Right atrium auricular region (tissue), 2 donors: ENCODE results near the gene CNIH1. TPM values are rescaled to one million over a fixed set of nuclear protein-coding genes. Genes with fewer than 3 reads are reported as not detected.

Experiments used
- DNase-seq: peaks from one replicate; pipeline ENCODE4 v3.0.0-alpha.2; 2019; ENCODE audit warnings: low spot score
- H3K27ac ChIP-seq, 2 donors: fragments of 200-600 bp; sonication (generic); 1 replicate in 1 of 2; 2 replicates in 1 of 2; pipeline ENCODE4 v1.5.1; 2016 to 2019
- H3K27me3 ChIP-seq, 2 donors: fragments of 200-600 bp; sonication (generic); one replicate each; pipeline versions ENCODE4 v1.5.1 to v1.6.0; 2017 to 2019
- H3K36me3 ChIP-seq: fragments of 200-600 bp; sonication (generic); one replicate; pipeline ENCODE4 v1.5.1; 2016
- H3K4me1 ChIP-seq, 2 donors: fragments of 200-600 bp; sonication (generic); one replicate each; pipeline versions ENCODE4 v1.5.1 to v1.6.0; 2017 to 2019
- H3K4me3 ChIP-seq, 2 donors: fragments of 200-600 bp; sonication (generic); 1 replicate in 1 of 2; 2 replicates in 1 of 2; pipeline ENCODE4 v1.5.1; 2017 to 2019; ENCODE audit warnings: mild to moderate bottlenecking in 1 of 2, moderate library complexity in 1 of 2
- H3K9me3 ChIP-seq, 2 donors: fragments of 200-600 bp; sonication (generic); one replicate each; pipeline ENCODE4 v1.5.1; 2019
- CTCF ChIP-seq, 2 donors: fragments of 200-600 bp; sonication (generic); IDR thresholded peaks; one replicate each; pipeline ENCODE4 v1.5.1; 2019; ENCODE audit warnings: antibody characterized with exemption in 2 of 2
- total RNA-seq, 2 donors: library from RNA; depleted of rRNA; stranded (reverse); fragments of >200 nt; gene quantifications; one replicate each; pipeline ENCODE4 v1.1.0, GENCODE V29; 2016

The CNIH1 gene
- total RNA-seq, 2 donors from 2014 or later, result 132 to 134 TPM

- Histone ChIP-seq H3K9me3 (no peaks in the 10 kb centered on the region), H3K27ac (no peak overlapping the region), H3K4me1 (peaks cover 0 to 38% of the 10 kb centered on the region in 2 donors), H3K27me3 (no peaks in the 10 kb centered on the region), H3K4me3 (no peak overlapping the region), H3K36me3 (peaks cover 8% of the 10 kb centered on the region)
- DNase-seq, result no peak
- TF ChIP-seq CTCF (IDR thresholded peaks at IDR 0.05), result no peak
Measured at GRCh38 chr14:54480830-54481562, 39.8 kb upstream of the CNIH1 start.

GRCh38 chr14:54478636-54479215 is 37.6 kb upstream of the CNIH1 start:
- DNase-seq, result no peak
- H3K9me3 ChIP-seq, result no peaks in the 10 kb centered on the region
- no peak for TF ChIP-seq CTCF (IDR thresholded peaks at IDR 0.05)
- peaks cover 0 to 21% of the 10 kb centered on the region in 2 donors for H3K4me1 ChIP-seq
- H3K4me3 ChIP-seq, result no peak overlapping the region
- no peaks in the 10 kb centered on the region for H3K27me3 ChIP-seq
- H3K36me3 ChIP-seq, result peaks cover 8% of the 10 kb centered on the region
- no peak overlapping the region for H3K27ac ChIP-seq

- H3K36me3 ChIP-seq, result no peaks in the 10 kb centered on the region
Measured at GRCh38 chr14:54475911-54476310, 34.7 kb upstream of the CNIH1 start.

GRCh38 chr14:54475187-54475899 is 34.2 kb upstream of the CNIH1 start:
- Histone ChIP-seq H3K27me3 (no peaks in the 10 kb centered on the region), H3K27ac (no peak overlapping the region), H3K4me1 (peaks cover 0 to 12% of the 10 kb centered on the region in 2 donors), H3K4me3 (no peak overlapping the region), H3K9me3 (no peaks in the 10 kb centered on the region), H3K36me3 (no peaks in the 10 kb centered on the region)
- no peak for DNase-seq
- TF ChIP-seq CTCF (IDR thresholded peaks at IDR 0.05), result no peak

More at GRCh38 chr14:54475911-54476310, 34.7 kb upstream of the CNIH1 start:
- H3K4me1 ChIP-seq, result peaks cover 0 to 12% of the 10 kb centered on the region in 2 donors
- no peak overlapping the region for H3K27ac ChIP-seq
- DNase-seq, result no peak
- H3K4me3 ChIP-seq, result no peak overlapping the region
- H3K27me3 ChIP-seq, result no peaks in the 10 kb centered on the region
- no peak for TF ChIP-seq CTCF (IDR thresholded peaks at IDR 0.05)
- H3K9me3 ChIP-seq, result no peaks in the 10 kb centered on the region

- H3K27ac ChIP-seq, result no peak overlapping the region
- DNase-seq, result no peak
- H3K36me3 ChIP-seq, result no peaks in the 10 kb centered on the region
- no peak for TF ChIP-seq CTCF (IDR thresholded peaks at IDR 0.05)
- no peak overlapping the region for H3K4me3 ChIP-seq
- no peaks in the 10 kb centered on the region for H3K27me3 ChIP-seq
- H3K9me3 ChIP-seq, result no peaks in the 10 kb centered on the region
- H3K4me1 ChIP-seq, result peaks cover 0 to 12% of the 10 kb centered on the region in 2 donors
Measured at GRCh38 chr14:54474232-54474793, 33.1 kb upstream of the CNIH1 start.
